ENCODE measurements around the gene GPS2. TPM values are rescaled to one million over a fixed set of nuclear protein-coding genes. Genes with fewer than 3 reads are reported as not detected.

Gene GPS2
- total and polyA plus RNA-seq, 2 of the 4 experiments (the other 2 are of a cell fraction) = 36.2 to 50.9 TPM

GRCh38 chr17:7311110-7311705 is 4.0 kb downstream of the GPS2 start:
- peaks cover 25 to 66% of the 10 kb centered on the region in 2 experiments for H3K79me1 ChIP-seq (ENCODE audit: low read depth in 1 of 2, low read length in 2 of 2)
- no peak overlapping the region for H2BK5ac ChIP-seq (ENCODE audit: low read depth, low read length, poor library complexity, severe bottlenecking)
- no peak overlapping the region for H3K4me3 ChIP-seq (ENCODE audit: insufficient read depth, low read depth, low read length)
- H4K91ac ChIP-seq (ENCODE audit: insufficient read depth, low read depth, low read length) = no peak overlapping the region
- intact Hi-C loops (cut with micrococcal nuclease) = no loop called here
- no peak overlapping the region for H2AK5ac ChIP-seq (ENCODE audit: low read depth, low read length)
- peaks cover 65% of the 10 kb centered on the region for H4K20me1 ChIP-seq (ENCODE audit: insufficient read depth, low read length)
- H3K4ac ChIP-seq (ENCODE audit: low read depth, low read length) = no peak overlapping the region
- H3K18ac ChIP-seq (ENCODE audit: low read depth, low read length) = no peak overlapping the region
- H3K9ac ChIP-seq (ENCODE audit: low read depth, low read length) = no peak overlapping the region
- H3K4me1 ChIP-seq (ENCODE audit: control insufficient read depth, insufficient read depth, low read length) = peaks cover 7% of the 10 kb centered on the region
- dilution Hi-C loops (cut with HindIII; ENCODE audit: low sequenced_read_pairs, unreplicated experiment) = no loop called here
- no peak overlapping the region for H3K14ac ChIP-seq (replicated peaks; ENCODE audit: low read depth, low read length)
- TF ChIP-seq SMC3 (IDR thresholded peaks at IDR 0.05; ENCODE audit: low read depth, low read length) (no peak), CEBPB (IDR thresholded peaks at IDR 0.05; ENCODE audit: low read depth, low read length) (no peak), RFX5 (IDR thresholded peaks at IDR 0.05; ENCODE audit: low read depth, low read length) (no peak), FOS (IDR thresholded peaks at IDR 0.05; ENCODE audit: low read depth, low read length) (no peak), MAZ (IDR thresholded peaks at IDR 0.05; ENCODE audit: borderline replicate concordance, low read depth, low read length) (no peak), CTCF (conservative IDR thresholded peaks at IDR 0.05; ENCODE audit: low read depth, low read length) (no peak), RCOR1 (IDR thresholded peaks at IDR 0.05; ENCODE audit: insufficient replicate concordance, low read length) (no peak), USF2 (IDR thresholded peaks at IDR 0.05; ENCODE audit: low read depth, low read length) (no peak), MXI1 (IDR thresholded peaks at IDR 0.05; ENCODE audit: borderline replicate concordance, low read depth, low read length) (no peak), POLR2A (IDR thresholded peaks at IDR 0.05; ENCODE audit: low read depth, low read length) (no peak), MAFK (IDR thresholded peaks at IDR 0.05; ENCODE audit: low read depth, low read length) (no peak), RAD21 (IDR thresholded peaks at IDR 0.05; ENCODE audit: low read length) (no peak), CHD1 (IDR thresholded peaks at IDR 0.05; ENCODE audit: low read depth, low read length) (no peak), NFE2L2 (IDR thresholded peaks at IDR 0.05; ENCODE audit: low read depth, low read length) (no peak), ELK1 (IDR thresholded peaks at IDR 0.05; ENCODE audit: borderline replicate concordance, low read depth, low read length) (no peak), BHLHE40 (IDR thresholded peaks at IDR 0.05; ENCODE audit: low read depth, low read length) (no peak)
- no peaks in the 10 kb centered on the region for H3K27me3 ChIP-seq (ENCODE audit: control insufficient read depth, insufficient read depth, low read length)
- in situ Hi-C loops (cut with MboI; ENCODE audit: low sequenced_read_pairs) = no loop called here
- peaks cover 39% of the 10 kb centered on the region for H3K36me3 ChIP-seq (ENCODE audit: control insufficient read depth, insufficient read depth, low read length)
- DNase-seq = no peak
- no peak for ATAC-seq (ENCODE audit: low read depth)
- no peak overlapping the region for H3K27ac ChIP-seq (ENCODE audit: insufficient read depth, low read length)
- no peak overlapping the region for H4K5ac ChIP-seq (ENCODE audit: low read depth, low read length)
- no peak overlapping the region for H2AK9ac ChIP-seq (replicated peaks; ENCODE audit: low read depth, low read length, poor library complexity)
- H3K4me2 ChIP-seq (ENCODE audit: low read depth, low read length) = no peak overlapping the region
- H3K56ac ChIP-seq (ENCODE audit: extremely low read depth, insufficient read depth, low read length) = no peak overlapping the region
- H2BK20ac ChIP-seq (ENCODE audit: low read depth, low read length) = no peak overlapping the region
- no peaks in the 10 kb centered on the region for H3K9me3 ChIP-seq (ENCODE audit: control insufficient read depth, insufficient read depth, low read length)
- H2BK15ac ChIP-seq (ENCODE audit: low read depth, low read length) = no peak overlapping the region
- no peak overlapping the region for H4K8ac ChIP-seq (ENCODE audit: low read depth in 2 of 2, low read length in 2 of 2)
- no peak overlapping the region for H2BK120ac ChIP-seq (ENCODE audit: low read depth, low read length)
- no TSS peak for BruUV-seq (replicated peaks)
- no peak overlapping the region for H3K23ac ChIP-seq (ENCODE audit: low read depth, low read length)
- H3K9me1 ChIP-seq (ENCODE audit: insufficient read depth, low read length) = peaks cover 16% of the 10 kb centered on the region
- ChIA-PET POLR2A (ENCODE audit: unreplicated experiment) (no interaction called here), CTCF (no interaction called here)
- WGBS, 2 experiments (ENCODE audit: extremely low coverage in 2 of 2, insufficient read length in 1 of 2) = 81% methylated on average over 5 of the region's 7 CpGs; no CpG with 5 or more reads in 1 of the 2 experiments
- no peak overlapping the region for H2AFZ ChIP-seq (replicated peaks; ENCODE audit: low read length, poor library complexity)

Data from IMR-90 (cell line).